ENCODE measurements around the gene HOXA6. TPM values are rescaled to one million over a fixed set of nuclear protein-coding genes. Genes with fewer than 3 reads are reported as not detected.

The HOXA6 gene
- total RNA-seq, 2 donors from 2014 or later, result 10.9 to 29.6 TPM

- no peak for TF ChIP-seq CTCF (IDR thresholded peaks at IDR 0.05)
- H3K27me3 ChIP-seq, result no peaks in the 10 kb centered on the region
- peaks cover 6% of the 10 kb centered on the region for H3K4me1 ChIP-seq
- H3K9ac ChIP-seq (ENCODE audit: low read depth in 2 of 2, low read length in 2 of 2), result peak overlapping the region; percentile 74 to 89
- H3K9me3 ChIP-seq, result no peaks in the 10 kb centered on the region
- intact Hi-C loops (cut with DNase I), result loop anchor here (10.0 kb wide), 2 partner anchors 552 to 902 kb away; partner anchors contain the start of gene TAX1BP1
- DNase-seq, result peak; percentile 55
- peak overlapping the region; percentile 94 for H3K27ac ChIP-seq
- peak overlapping the region; percentile 39 for H3K4me3 ChIP-seq
- H3K36me3 ChIP-seq, result no peaks in the 10 kb centered on the region
Measured at GRCh38 chr7:27192546-27193334, 45.2 kb upstream of the HOXA6 start.

GRCh38 chr7:27191833-27192545, 44.4 kb upstream of the HOXA6 start:
- peaks cover 6% of the 10 kb centered on the region for H3K4me1 ChIP-seq
- DNase-seq, result peak; percentile 70
- intact Hi-C loops (cut with DNase I), result loop anchor here (10.0 kb wide), 2 partner anchors 553 to 903 kb away; partner anchors contain the start of gene TAX1BP1
- peak overlapping the region; percentile 94 for H3K27ac ChIP-seq
- no peaks in the 10 kb centered on the region for H3K27me3 ChIP-seq
- H3K9me3 ChIP-seq, result no peaks in the 10 kb centered on the region
- no peak for TF ChIP-seq CTCF (IDR thresholded peaks at IDR 0.05)
- H3K9ac ChIP-seq (ENCODE audit: low read depth in 2 of 2, low read length in 2 of 2), result peak overlapping the region; percentile 74 to 89
- no peaks in the 10 kb centered on the region for H3K36me3 ChIP-seq
- H3K4me3 ChIP-seq, result peak overlapping the region; percentile 39

DNA sequence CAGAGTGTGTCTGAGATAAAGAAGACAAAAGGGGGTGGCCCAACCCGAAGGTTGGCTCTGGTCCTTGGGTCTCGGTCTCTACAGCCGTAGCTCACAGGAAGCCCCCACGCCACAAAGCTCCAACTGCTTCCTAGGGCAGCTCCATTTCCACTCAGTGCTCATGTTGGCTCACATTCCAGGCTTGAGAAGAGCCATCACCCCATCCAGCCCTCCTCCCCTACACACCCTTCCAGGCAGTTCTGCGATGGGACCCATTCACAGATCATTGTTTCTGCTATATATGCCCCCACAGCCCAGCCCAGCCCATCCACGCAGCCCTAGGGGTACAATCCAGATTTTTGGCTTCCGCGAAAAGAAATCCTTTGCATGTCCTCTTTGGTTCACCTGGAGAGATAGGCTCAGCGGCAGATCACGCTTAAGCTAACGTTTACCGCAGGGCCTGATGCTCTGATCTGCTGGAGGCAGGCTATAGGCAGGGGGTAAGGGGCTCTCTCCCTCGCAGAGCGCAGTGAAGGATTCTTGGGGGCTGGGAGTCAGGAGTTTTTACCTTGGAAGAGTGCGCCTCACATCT, 43.7 kb upstream of the HOXA6 start:
- Histone ChIP-seq H3K27me3 (no peaks in the 10 kb centered on the region), H3K4me1 (peaks cover 6% of the 10 kb centered on the region), H3K27ac (peak overlapping the region; percentile 94), H3K4me3 (peak overlapping the region; percentile 39), H3K9me3 (no peaks in the 10 kb centered on the region), H3K9ac (ENCODE audit: low read depth in 2 of 2, low read length in 2 of 2) (peak overlapping the region; percentile 74 to 89), H3K36me3 (no peaks in the 10 kb centered on the region)
- intact Hi-C loops (cut with DNase I), result loop anchor here (10.0 kb wide), 2 partner anchors 554 to 904 kb away; partner anchors contain the start of gene TAX1BP1
- DNase-seq, result peak; percentile 47
- no peak for TF ChIP-seq CTCF (IDR thresholded peaks at IDR 0.05)

DNA sequence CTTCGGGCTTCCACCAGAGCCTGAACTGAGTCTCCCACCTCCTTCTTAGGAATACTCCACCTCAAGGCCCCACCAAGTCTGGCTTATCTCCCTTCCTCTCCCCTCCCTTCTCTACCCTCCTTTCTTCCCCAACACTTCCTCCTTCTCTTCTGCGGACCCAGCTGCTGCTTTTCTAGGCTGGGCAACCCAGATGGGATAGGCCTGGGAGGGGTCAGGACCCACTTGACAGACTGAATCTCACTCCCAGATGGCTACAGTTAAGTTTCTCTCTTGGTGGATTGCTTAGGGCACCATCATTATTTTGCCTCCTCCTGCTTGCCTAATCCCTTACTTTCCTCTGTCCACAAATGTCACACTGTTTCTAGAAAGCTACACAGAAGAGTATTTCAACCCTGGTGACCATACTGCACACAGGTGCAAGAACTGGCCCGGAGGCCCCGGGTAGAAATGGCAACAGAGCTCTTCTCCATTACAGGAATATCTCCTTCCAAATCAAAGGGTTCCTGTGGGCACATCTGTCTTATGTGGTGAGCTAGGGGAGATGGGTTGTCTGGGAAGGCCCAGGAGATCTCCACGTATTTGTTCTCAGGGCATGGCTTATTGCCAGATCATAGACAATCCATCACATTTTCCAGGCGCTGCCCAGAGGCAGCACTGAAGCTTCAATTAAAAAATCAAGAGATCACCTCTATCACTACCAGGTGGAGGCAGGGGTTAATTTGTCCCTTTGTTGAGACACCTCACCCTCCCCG, 42.6 kb upstream of the HOXA6 start:
- Histone ChIP-seq H3K27me3 (peaks cover 5% of the 10 kb centered on the region), H3K27ac (peak overlapping the region; percentile 94), H3K36me3 (no peaks in the 10 kb centered on the region), H3K4me1 (peaks cover 6% of the 10 kb centered on the region), H3K9ac (ENCODE audit: low read depth in 2 of 2, low read length in 2 of 2) (peak overlapping the region in 1 of 2 donors; percentile 89), H3K9me3 (no peaks in the 10 kb centered on the region), H3K4me3 (no peak overlapping the region)
- no peak for TF ChIP-seq CTCF (IDR thresholded peaks at IDR 0.05)
- intact Hi-C loops (cut with DNase I), result loop anchor here (10.0 kb wide), 2 partner anchors 555 to 905 kb away; partner anchors contain the start of gene TAX1BP1
- peak; percentile 39 for DNase-seq

Measured in colonic mucosa (tissue), 4 donors.